Fibroblast of lung (primary cell): Measurements from ENCODE around the gene ACKR4.

Experiments used
- EZH2 ChIP-seq: IDR thresholded peaks from 2 replicates; pipeline ENCODE4 v1.5.1; 2012; ENCODE audit warnings: low read length, control low read depth, mild to moderate bottlenecking; ENCODE audit errors: missing control alignments
- TF ChIP-seq, protein P1 (sequence below), 2 donors: IDR thresholded peaks in 1 of 2; conservative IDR thresholded peaks in 1 of 2; 1 replicate in 1 of 2; 2 replicates in 1 of 2; pipeline ENCODE4 v1.5.1; 2011 to 2012; ENCODE audit warnings: low read length in 2 of 2, control low read depth in 1 of 2, inconsistent platforms in 1 of 2, low read depth in 1 of 2, mild to moderate bottlenecking in 1 of 2

DNA sequence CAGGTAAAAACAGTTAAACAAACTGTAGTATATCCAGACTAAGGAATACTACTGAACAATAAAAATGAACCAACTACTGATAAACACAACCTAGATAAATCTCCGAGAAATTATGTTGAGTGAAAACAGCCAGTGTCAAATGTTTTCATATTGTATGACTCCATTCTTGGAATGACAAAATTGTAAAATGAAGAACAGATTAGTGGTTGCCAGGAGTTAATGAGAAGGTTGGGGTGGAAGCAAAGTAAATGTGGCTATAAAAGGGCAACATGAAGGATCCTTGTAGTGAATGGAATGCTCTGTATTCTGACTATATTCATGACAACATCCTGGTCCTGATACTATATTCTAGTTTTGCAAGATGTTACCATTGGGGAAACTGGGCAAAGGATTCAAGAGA is 27.5 kb upstream of the ACKR4 start:
- TF ChIP-seq, protein P1, sequence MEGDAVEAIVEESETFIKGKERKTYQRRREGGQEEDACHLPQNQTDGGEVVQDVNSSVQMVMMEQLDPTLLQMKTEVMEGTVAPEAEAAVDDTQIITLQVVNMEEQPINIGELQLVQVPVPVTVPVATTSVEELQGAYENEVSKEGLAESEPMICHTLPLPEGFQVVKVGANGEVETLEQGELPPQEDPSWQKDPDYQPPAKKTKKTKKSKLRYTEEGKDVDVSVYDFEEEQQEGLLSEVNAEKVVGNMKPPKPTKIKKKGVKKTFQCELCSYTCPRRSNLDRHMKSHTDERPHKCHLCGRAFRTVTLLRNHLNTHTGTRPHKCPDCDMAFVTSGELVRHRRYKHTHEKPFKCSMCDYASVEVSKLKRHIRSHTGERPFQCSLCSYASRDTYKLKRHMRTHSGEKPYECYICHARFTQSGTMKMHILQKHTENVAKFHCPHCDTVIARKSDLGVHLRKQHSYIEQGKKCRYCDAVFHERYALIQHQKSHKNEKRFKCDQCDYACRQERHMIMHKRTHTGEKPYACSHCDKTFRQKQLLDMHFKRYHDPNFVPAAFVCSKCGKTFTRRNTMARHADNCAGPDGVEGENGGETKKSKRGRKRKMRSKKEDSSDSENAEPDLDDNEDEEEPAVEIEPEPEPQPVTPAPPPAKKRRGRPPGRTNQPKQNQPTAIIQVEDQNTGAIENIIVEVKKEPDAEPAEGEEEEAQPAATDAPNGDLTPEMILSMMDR (conservative IDR thresholded peaks at IDR 0.05 in 1 of 2, IDR thresholded peaks at IDR 0.05 in 1 of 2; ENCODE audit: low read depth in 1 of 2, low read length in 2 of 2): no peak
- no peak for TF ChIP-seq EZH2
